Measurements from ENCODE around the gene OR8G1. TPM values are rescaled to one million over a fixed set of nuclear protein-coding genes. Genes with fewer than 3 reads are reported as not detected.
"Not testable (repeated sequence)": the region's sequence is repeated elsewhere in the genome, so short reads cannot be mapped to it uniquely, and the experiment has no call there.

OR8G1 gene
- total RNA-seq, 1 donor from 2014 or later = not detected

GRCh38 chr11:124238512-124238911, 2.4 kb upstream of the OR8G1 start:
- Mint-ChIP-seq H3K27me3 (ENCODE audit: low read depth) (peaks cover 4% of the 10 kb centered on the region), H3K36me3 (ENCODE audit: low read depth) (no peaks in the 10 kb centered on the region), H3K4me3 (ENCODE audit: unreplicated experiment) (no peak overlapping the region), H3K4me1 (ENCODE audit: low read depth) (no peaks in the 10 kb centered on the region), H3K9me3 (ENCODE audit: low read depth) (no peaks in the 10 kb centered on the region), H3K27ac (ENCODE audit: unreplicated experiment) (no peak overlapping the region)
- no peak for TF ChIP-seq CTCF (IDR thresholded peaks at IDR 0.05)
- no peak for DNase-seq (ENCODE audit: low spot score)

GRCh38 chr11:124249869-124250268, 9.0 kb downstream of the OR8G1 start:
- H3K27ac Mint-ChIP-seq (ENCODE audit: unreplicated experiment); H3K4me3 Mint-ChIP-seq (ENCODE audit: unreplicated experiment); H3K9me3 Mint-ChIP-seq (ENCODE audit: low read depth); H3K4me1 Mint-ChIP-seq (ENCODE audit: low read depth); DNase-seq (ENCODE audit: low spot score); H3K36me3 Mint-ChIP-seq (ENCODE audit: low read depth): not testable (repeated sequence)
- peaks cover 10% of the 10 kb centered on the region for H3K27me3 Mint-ChIP-seq (ENCODE audit: low read depth)

- H3K27ac Mint-ChIP-seq (ENCODE audit: unreplicated experiment) = no peak within 1 kb of the TSS
- no peak for DNase-seq (ENCODE audit: low spot score)
- TF ChIP-seq CTCF (IDR thresholded peaks at IDR 0.05) = no peak
Observed at GRCh38 chr11:124256076-124256475, 15.2 kb downstream of the OR8G1 start, which contains the start of gene OR8G5. TSS of gene OR8G5 (plus strand) at chr11:124256376. CDS start at chr11:124264932, 8,556 bp downstream.

GRCh38 chr11:124265041-124265440, 24.1 kb downstream of the OR8G1 start:
- not testable (repeated sequence) for H3K4me1 Mint-ChIP-seq (ENCODE audit: low read depth); H3K9me3 Mint-ChIP-seq (ENCODE audit: low read depth); DNase-seq (ENCODE audit: low spot score); H3K4me3 Mint-ChIP-seq (ENCODE audit: unreplicated experiment); H3K36me3 Mint-ChIP-seq (ENCODE audit: low read depth); H3K27ac Mint-ChIP-seq (ENCODE audit: unreplicated experiment)
- peaks cover 12% of the 10 kb centered on the region for H3K27me3 Mint-ChIP-seq (ENCODE audit: low read depth)

More at GRCh38 chr11:124256076-124256475, 15.2 kb downstream of the OR8G1 start, which contains the start of gene OR8G5:
- H3K27me3 Mint-ChIP-seq (ENCODE audit: low read depth) = peaks cover 17% of the 10 kb centered on the region
- H3K4me3 Mint-ChIP-seq (ENCODE audit: unreplicated experiment) = no peak within 1 kb of the TSS
- H3K9me3 Mint-ChIP-seq (ENCODE audit: low read depth) = no peaks in the 10 kb centered on the region
- H3K36me3 Mint-ChIP-seq (ENCODE audit: low read depth) = no peaks in the 10 kb centered on the region
- no peaks in the 10 kb centered on the region for H3K4me1 Mint-ChIP-seq (ENCODE audit: low read depth)

- not testable (repeated sequence) for H3K4me3 Mint-ChIP-seq (ENCODE audit: unreplicated experiment); H3K36me3 Mint-ChIP-seq (ENCODE audit: low read depth); DNase-seq (ENCODE audit: low spot score)
Observed at GRCh38 chr11:124270886-124271285, 30.0 kb downstream of the OR8G1 start.

GRCh38 chr11:124274000-124274399, 33.1 kb downstream of the OR8G1 start:
- Mint-ChIP-seq H3K27me3 (ENCODE audit: low read depth) (peaks cover 2% of the 10 kb centered on the region), H3K4me3 (ENCODE audit: unreplicated experiment) (no peak overlapping the region), H3K36me3 (ENCODE audit: low read depth) (no peaks in the 10 kb centered on the region), H3K9me3 (ENCODE audit: low read depth) (no peaks in the 10 kb centered on the region), H3K4me1 (ENCODE audit: low read depth) (no peaks in the 10 kb centered on the region), H3K27ac (ENCODE audit: unreplicated experiment) (no peak overlapping the region)
- no peak for DNase-seq (ENCODE audit: low spot score)
- TF ChIP-seq CTCF (IDR thresholded peaks at IDR 0.05) = no peak

More at GRCh38 chr11:124270886-124271285, 30.0 kb downstream of the OR8G1 start:
- not testable (repeated sequence) for H3K27me3 Mint-ChIP-seq (ENCODE audit: low read depth); H3K9me3 Mint-ChIP-seq (ENCODE audit: low read depth); H3K4me1 Mint-ChIP-seq (ENCODE audit: low read depth); H3K27ac Mint-ChIP-seq (ENCODE audit: unreplicated experiment)

GRCh38 chr11:124276081-124276480, 35.2 kb downstream of the OR8G1 start:
- Mint-ChIP-seq H3K9me3 (ENCODE audit: low read depth) (peaks cover 8% of the 10 kb centered on the region), H3K4me3 (ENCODE audit: unreplicated experiment) (no peak overlapping the region), H3K27ac (ENCODE audit: unreplicated experiment) (no peak overlapping the region), H3K27me3 (ENCODE audit: low read depth) (no peaks in the 10 kb centered on the region), H3K4me1 (ENCODE audit: low read depth) (no peaks in the 10 kb centered on the region), H3K36me3 (ENCODE audit: low read depth) (no peaks in the 10 kb centered on the region)
- no peak for DNase-seq (ENCODE audit: low spot score)
- no peak for TF ChIP-seq CTCF (IDR thresholded peaks at IDR 0.05)

All from chondrocyte (in vitro differentiated cells).